ENCODE data around the gene GNPNAT1. TPM values are rescaled to one million over a fixed set of nuclear protein-coding genes. Genes with fewer than 3 reads are reported as not detected.

Gene GNPNAT1
- total and polyA plus RNA-seq, 9 of the 15 experiments (the other 6 are each of a cell fraction or from before 2014, with no cell fraction given): 15.8 to 27.7 (median 25.3) TPM

GRCh38 chr14:52730709-52731111 lies 60.7 kb downstream of the GNPNAT1 start (continued):
- no peak for TF ChIP-seq ZBTB2 (IDR thresholded peaks at IDR 0.05)
- peak in 1 of 2 experiments; percentile 6 for TF ChIP-seq AFF1 (IDR thresholded peaks at IDR 0.05; ENCODE audit: low read depth in 1 of 2, partially characterized antibody in 2 of 2)
- peak; percentile 12; the same call in 1 of the 2 replicates for TF ChIP-seq MYC (IDR thresholded peaks at IDR 0.05; ENCODE audit: low read depth, low read length)
- no peak for TF ChIP-seq MYC (CRISPR knock-in tag; IDR thresholded peaks at IDR 0.05; ENCODE audit: borderline replicate concordance, low read depth)
- TF ChIP-seq NRF1 (conservative IDR thresholded peaks at IDR 0.05 in 1 of 2, IDR thresholded peaks at IDR 0.05 in 1 of 2): no peak
- no peak for TF ChIP-seq ARID2 (IDR thresholded peaks at IDR 0.05)
- no peak for TF ChIP-seq NELFE (IDR thresholded peaks at IDR 0.05; ENCODE audit: insufficient read depth, insufficient read length)
- TF ChIP-seq PRPF4 (IDR thresholded peaks at IDR 0.05; ENCODE audit: insufficient read depth, low read depth, low read length, poor library complexity, severe bottlenecking): no peak
- no peak for TF ChIP-seq NFIX (CRISPR knock-in tag; IDR thresholded peaks at IDR 0.05; ENCODE audit: low read depth)
- TF ChIP-seq BRF2 (IDR thresholded peaks at IDR 0.05; ENCODE audit: borderline replicate concordance, insufficient read depth, insufficient read length): no peak
- peak; percentile 24 for TF ChIP-seq PRDM10 (IDR thresholded peaks at IDR 0.05; ENCODE audit: partially characterized antibody)
- TF ChIP-seq NEUROD1 (IDR thresholded peaks at IDR 0.05; ENCODE audit: borderline replicate concordance, low read depth, low read length, partially characterized antibody): no peak
- TF ChIP-seq ILF3 (IDR thresholded peaks at IDR 0.05; ENCODE audit: borderline replicate concordance): no peak
- TF ChIP-seq ZNF785 (CRISPR knock-in tag; IDR thresholded peaks at IDR 0.05): no peak
